Stimulated activated CD8-positive, alpha-beta memory T cell treated with anti-CD3 and anti-CD28 coated beads, Interleukin-7, amount 100 ng/mL, for 48 hours (primary cell): ENCODE results near the gene TMEM141.
"Not testable (repeated sequence)": the region's sequence is repeated elsewhere in the genome, so short reads cannot be mapped to it uniquely, and the experiment has no call there.

ENCODE experiments used
- DNase-seq, 2 donors: peaks; one replicate each; pipeline ENCODE4 v3.0.0-alpha.2; 2020; ENCODE audit warnings: low read depth in 1 of 2; ENCODE audit errors: extremely low read depth in 1 of 2

Gene TMEM141

GRCh38 chr9:136754626-136755301 is 36.4 kb upstream of the TMEM141 start:
- DNase-seq, result no peak

GRCh38 chr9:136755302-136756133 is 35.6 kb upstream of the TMEM141 start:
- DNase-seq, result not testable (repeated sequence)

- no peak for DNase-seq
These were observed 35.1 kb upstream of the TMEM141 start for GRCh38 chr9:136756134-136756438.

- no peak for DNase-seq
These were observed 34.3 kb upstream of the TMEM141 start for GRCh38 chr9:136756836-136757235.

- DNase-seq, result no peak
These were observed 33.8 kb upstream of the TMEM141 start for GRCh38 chr9:136757328-136757727.

- no peak for DNase-seq
These were observed 33.4 kb upstream of the TMEM141 start for GRCh38 chr9:136757751-136758140.

GRCh38 chr9:136759001-136759400 is 32.1 kb upstream of the TMEM141 start:
- DNase-seq, result no peak

- no peak for DNase-seq
These were observed 31.5 kb upstream of the TMEM141 start for GRCh38 chr9:136759436-136760325.

GRCh38 chr9:136760424-136760823 is 30.7 kb upstream of the TMEM141 start:
- no peak for DNase-seq

- not testable (repeated sequence) for DNase-seq
These were observed 30.2 kb upstream of the TMEM141 start for GRCh38 chr9:136760834-136761544.

- DNase-seq, result no peak
These were observed 29.6 kb upstream of the TMEM141 start for GRCh38 chr9:136761545-136761981.

GRCh38 chr9:136762221-136762691 is 28.9 kb upstream of the TMEM141 start:
- DNase-seq, result no peak

GRCh38 chr9:136762915-136763648 is 28.1 kb upstream of the TMEM141 start:
- DNase-seq, result peak in 1 of 2 donors; percentile 43

- DNase-seq, result no peak
These were observed 27.5 kb upstream of the TMEM141 start for GRCh38 chr9:136763649-136764035.

GRCh38 chr9:136764301-136764891 is 26.7 kb upstream of the TMEM141 start, which contains the start of gene LCN15:
Gene LCN15, minus strand, starts transcription at chr9:136764518. Its CDS starts 30 bp downstream, at chr9:136764488.
- DNase-seq, result no peak

- DNase-seq, result no peak
These were observed 26.1 kb upstream of the TMEM141 start for GRCh38 chr9:136765041-136765440.

GRCh38 chr9:136765745-136766409 is 25.3 kb upstream of the TMEM141 start:
- not testable (repeated sequence) for DNase-seq

- DNase-seq, result peak in 1 of 2 donors; percentile 28
These were observed 24.6 kb upstream of the TMEM141 start for GRCh38 chr9:136766410-136767120.
